ENCODE data around the gene INPP5A.
"Not testable (repeated sequence)": the region's sequence is repeated elsewhere in the genome, so short reads cannot be mapped to it uniquely, and the experiment has no call there.

Gene INPP5A

DNA sequence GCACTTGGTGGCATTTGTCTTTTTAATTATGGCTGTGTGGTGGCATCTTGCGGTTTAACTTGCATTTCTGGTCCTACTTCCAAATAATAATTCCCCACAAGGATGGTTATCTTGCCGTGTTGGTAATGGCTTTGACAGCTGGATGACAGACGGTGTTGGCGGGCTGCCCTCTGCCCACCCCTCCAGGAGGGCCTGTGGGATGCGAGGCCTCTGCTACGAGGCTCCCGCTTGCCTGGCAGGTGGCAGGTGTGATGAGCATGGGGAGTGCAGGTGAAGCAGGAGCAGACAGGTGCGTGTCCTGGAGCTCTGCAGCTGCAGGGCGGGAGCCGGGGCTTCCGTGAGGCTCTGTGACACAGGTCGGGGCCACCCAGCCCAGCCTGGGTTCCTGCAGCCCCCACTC is 11.8 kb downstream of the INPP5A start:
- no peak for DNase-seq

DNA sequence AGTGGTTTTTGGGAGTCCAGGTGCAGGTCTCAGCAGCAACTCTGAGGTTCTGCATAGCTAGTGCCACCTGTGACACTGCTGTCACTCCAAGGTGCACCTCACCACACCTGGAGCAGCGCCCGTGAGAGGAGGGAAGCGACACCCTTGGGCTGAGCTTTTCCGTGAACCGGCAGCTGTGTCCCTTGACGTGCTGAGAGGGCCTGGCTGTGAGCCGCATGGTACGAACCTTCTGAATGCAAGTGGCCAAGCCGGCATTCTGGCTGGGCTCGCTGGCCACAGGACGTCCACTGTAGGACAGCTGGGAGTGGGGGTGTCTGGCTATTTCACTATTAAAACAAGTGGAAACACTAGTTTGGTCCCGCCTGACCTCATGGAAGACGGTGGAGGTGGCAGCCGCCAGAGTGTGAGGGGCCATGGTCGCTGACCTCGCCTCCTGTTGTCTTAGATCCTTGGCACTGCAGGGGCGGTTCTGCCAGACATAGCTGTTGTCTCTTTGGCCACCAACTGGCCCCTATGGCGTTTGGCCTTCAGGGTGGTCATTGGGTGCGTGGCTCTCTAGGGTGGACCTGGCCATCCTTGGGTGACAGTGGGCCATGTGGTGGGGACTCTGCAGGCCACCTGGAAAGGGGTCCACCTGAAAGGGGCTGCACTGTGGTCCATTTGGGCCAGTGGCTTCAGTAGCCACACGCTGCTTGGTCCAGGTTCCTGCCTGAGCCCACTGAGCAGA is 12.9 kb downstream of the INPP5A start:
- no peak for DNase-seq

DNA sequence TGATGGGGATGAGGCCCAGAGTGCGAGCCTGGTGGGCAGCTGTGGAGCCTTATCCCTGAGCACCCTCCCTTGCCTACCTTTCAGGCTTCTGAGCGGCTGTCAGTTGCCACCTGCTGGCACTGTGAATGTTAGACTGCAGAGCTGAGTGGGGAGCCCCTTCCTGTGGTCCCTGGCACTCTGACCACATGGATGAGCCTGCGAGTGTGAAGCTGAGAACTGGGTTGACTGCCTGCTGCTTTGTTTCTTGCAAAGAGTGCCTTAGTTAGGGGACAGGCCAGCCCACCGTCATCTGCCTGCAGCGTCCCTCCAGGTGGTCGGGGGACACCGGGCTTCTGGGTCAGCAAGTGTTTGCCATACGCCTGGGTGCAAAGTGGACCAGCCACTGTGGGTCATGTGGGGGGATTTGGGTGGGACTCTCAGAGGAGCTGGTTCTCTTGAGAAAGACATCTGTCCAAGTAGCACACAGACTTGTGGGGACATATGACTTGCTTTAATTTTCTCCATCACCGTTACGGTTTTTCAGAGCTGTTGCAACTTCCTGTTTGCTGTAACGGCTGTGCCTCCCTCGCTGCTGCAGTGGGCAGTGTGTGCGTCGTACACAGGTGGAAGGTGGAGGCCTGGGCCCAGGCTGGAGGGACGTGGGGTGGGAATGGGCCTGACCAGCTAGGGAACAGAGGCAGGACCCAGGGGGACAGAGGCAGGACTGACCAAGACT is 13.7 kb downstream of the INPP5A start:
- no peak for DNase-seq

DNA sequence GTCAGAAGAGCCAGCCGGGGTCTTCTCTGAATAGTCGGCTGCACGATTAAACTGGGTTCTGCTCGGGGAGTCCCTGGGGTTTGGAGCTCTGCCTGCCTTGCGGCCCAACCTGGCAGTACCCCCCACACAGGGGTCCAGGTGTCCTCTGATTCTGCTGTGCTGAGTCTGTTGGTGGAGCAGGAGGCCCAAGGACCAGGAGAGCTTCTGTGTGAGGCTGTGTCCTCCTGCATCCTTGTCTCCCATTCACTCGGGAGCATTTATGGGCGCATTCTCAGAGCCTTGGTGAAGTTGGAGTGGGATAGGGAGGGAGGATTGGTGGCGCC is 14.2 kb downstream of the INPP5A start:
- DNase-seq = no peak

DNA sequence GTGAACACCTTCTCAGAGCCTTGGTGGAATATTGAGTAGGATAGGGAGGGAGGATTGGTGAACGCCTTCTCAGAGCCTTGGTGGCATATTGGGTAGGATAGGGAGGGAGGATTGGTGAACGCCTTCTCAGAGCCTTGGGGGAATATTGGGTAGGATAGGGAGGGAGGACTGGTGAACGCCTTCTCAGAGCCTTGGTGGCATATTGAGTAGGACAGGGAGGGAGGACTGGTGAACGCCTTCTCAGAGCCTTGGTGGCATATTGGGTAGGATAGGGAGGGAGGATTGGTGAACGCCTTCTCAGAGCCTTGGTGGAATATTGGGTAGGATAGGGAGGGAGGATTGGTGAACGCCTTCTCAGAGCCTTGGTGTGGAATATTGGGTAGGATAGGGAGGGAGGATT is 15.0 kb downstream of the INPP5A start:
- DNase-seq = not testable (repeated sequence)

DNA sequence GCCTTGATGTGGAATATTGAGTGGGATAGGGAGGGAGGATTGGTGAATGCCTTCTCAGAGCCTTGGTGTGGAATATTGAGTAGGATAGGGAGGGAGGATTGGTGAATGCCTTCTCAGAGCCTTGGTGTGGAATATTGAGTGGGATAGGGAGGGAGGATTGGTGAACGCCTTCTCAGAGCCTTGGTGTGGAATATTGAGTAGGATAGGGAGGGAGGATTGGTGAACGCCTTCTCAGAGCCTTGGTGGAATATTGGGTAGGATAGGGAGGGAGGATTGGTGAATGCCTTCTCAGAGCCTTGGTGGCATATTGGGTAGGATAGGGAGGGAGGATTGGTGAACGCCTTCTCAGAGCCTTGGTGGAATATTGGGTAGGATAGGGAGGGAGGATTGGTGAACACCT is 16.0 kb downstream of the INPP5A start:
- not testable (repeated sequence) for DNase-seq

DNA sequence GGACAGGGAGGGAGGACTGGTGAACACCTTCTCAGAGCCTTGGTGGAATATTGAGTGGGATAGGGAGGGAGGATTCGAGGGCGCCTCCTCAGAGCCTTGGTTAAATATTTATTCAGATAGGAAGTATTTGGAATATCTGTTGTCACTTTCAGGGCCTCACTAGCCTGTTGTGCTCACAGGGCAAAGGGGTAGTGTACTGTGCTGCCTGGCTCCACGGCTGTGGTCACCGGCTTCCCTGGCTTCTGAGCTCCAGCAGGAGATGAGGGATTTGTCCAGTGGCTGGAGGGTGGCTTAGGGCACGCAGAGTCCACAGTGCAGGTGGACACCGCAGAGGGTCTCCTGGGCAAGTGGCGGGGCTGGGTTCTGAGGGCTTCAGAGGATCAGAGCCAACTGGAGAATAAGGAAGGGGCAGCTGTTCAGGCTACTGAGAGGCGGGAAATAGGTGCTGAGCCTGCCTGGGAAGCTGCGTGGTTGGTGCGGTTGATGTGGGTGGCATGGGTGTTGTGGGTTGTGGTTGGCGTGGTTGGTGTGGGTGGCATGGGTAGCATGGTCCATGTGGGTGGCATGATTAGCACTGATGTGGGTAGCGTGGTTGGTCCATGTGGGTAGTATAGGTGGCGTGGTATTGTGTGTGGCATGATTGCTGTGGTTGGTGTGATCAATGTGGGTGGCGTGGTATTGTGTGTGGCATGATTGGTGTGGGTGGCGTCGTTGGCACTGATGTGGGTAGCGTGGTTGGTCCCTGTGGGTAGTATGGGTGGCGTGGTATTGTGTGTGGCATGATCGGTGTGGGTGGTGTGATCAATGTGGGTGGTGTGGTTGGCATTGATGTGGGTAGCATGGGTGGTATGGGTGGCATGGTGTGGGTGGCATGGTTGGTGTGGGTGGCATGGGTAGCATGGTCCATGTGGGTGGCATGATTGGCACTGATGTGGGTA is 16.7 kb downstream of the INPP5A start:
- no peak for DNase-seq

DNA sequence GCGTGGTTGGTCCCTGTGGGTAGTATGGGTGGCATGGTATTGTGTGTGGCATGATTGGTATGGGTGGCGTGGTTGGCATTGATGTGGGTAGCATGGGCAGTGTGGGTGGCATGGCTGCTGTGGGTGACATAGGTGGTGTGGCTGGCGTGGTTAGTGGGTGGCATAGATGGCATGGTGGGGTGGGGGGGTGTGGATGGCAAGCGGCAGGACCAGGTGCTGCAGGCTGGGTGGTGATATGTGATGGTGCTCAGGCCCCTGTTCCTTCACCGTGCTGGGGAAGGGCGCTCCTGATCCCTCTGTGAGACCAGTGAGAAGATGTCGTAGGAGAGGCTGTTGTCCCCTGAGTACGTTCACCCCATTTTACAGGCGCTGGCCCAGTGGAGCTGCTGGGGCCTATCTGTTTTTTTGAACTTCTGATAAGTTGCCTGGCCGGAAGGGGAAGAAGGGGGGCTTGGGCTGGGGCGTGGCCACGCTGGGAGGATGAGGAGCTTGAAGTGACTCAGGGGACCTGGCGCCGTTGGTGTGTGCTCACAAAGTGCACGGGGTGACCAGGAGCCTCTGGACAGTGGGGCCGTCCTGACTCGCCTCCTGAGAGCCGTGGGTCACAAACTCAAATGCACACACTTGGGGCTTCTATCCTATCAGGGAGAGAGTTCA is 17.5 kb downstream of the INPP5A start:
- DNase-seq = no peak

DNA sequence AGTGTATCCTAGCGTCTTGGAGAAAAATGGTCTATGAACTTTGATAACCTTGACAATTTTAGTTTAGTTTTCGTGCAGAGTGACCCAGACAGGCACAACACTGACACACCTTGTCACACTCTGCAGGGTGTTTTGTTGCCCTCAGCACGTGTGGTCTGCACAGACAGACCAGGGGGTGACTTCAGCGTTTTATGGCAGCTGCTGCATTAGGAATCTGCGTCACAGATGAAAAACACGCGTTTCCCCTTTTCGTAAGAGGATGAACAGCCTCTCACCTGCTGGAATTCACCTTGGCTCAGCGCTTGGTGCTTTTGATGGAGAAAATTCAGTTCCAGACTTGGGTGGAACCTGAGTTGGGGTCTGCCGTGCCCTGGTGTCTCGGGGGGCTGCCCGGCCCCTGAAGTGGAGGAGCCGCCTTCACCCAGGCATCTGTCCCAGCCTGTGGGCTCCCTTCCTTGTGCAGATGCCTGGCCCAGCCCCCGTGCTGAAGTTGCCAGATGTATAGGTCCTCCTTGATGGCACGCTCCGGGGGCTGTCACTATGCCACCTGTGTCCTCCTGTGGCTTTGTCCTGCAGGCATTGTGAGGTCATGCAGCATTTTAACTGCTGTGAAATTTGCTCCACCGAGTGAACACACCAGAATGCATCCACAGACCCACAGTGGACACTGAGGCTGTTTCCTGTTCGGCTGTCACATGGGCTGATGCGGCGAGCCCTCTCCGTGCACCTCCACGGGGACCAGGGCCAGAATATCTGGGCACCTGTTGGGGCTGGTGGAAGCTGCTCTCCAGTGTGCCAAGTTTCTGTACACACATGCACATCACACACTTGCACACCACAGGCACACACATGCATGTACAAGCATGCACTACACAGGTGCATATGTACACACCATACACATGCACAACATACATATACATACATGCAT is 18.3 kb downstream of the INPP5A start:
- no peak for DNase-seq

DNA sequence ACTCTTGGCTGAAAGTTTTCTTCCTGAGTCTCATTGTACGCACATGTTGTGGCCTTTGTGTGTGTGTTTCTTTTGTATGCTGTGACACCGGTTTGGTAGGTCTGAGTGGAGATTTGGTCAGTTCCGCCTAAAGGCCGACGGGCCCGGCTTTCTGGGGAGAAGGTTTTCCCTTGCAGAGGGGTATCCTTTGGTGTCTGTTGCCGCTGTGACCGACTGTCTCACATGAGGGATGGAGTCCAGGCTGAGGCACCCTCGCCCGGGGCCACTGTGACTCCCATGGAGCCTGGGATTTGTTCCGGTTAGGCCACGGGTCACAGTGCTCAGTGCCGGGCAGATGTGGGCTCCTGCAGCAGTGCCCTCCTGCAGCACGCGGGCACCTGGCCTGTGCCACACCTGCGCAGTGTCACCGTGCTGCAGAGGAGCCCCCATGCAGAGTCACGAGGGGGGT is 19.4 kb downstream of the INPP5A start:
- no peak for DNase-seq

DNA sequence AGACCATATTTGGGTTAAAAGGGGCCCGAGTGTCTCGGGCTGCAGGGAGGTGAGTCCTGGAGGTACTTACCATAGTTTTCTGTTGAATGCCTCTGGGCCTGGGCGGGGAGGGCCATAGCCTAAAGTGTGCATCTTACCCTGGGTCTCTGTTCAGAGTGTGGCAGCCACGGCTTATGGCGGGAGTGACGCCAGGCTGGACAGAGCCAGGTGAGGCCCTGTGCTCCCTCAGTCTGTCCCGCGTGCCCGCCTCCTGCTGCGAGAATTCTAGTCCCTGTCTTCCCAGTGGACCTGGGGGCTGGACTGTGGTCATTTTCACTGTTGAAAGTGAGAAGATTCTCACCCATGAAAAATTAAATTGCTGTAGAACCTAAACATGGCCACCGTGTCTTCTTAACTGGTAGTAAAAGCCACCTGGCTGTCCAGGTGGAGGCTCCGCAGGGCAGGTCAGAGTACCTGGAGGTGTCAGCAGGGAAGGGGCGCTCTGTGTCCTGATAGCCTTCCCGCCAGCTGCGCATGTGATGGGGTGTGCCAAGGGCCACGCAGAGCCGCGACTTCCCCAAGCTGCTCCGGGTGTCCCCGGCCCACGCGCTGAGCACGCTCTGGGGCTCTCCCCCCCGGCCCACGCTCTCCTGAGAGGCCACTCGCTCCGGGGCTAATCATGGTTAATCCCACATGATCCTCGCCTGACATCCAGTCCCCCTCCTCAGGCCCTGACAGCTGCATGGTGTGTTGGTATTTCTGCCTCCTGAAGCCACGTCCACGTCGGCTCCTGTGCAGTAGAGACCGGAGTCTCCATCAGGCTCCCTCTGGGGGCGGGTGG is 20.3 kb downstream of the INPP5A start:
- DNase-seq = no peak

DNA sequence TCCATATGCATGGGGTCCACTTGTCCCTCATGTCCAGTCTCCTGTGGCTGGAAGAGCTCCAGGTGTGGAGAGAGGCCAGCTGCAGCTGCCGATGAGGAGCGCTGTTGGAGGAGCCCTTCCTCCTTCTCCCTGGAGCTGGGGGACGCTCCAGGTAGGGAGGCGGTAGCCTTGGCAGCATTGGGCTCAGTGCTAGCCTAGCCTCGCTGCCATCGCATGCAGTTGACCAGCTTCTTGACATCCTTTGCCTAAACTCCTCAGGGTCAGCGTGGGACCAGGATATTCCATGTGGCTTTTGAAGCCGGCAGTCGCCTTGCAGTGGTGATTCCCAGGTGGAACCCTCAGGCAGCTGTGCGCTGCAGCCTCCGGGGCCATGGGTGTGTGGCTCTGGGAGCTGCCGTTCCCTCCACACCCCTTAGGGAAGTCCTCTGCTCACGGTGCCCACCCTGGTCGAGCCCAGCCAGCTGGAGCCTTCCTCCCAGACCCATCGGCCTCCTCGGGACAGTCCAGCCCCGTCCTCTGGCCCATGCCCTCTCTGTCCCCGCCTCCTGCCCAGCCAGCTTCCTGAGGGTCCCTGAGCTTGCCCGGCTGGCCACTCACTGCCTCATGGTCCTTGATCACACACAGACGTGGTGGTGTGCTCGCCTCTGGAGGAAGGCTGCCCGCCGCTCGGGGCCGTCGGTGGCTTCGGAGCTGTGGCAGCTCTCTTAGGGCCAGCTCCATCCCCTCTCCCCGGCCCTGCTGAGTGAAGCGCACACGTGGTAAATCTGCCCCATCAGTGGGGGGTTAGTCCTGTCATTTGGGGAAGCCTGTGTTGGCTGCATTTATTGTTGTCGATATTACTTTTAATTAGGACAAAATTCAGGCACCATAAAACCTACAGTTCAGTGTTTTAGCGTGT is 21.2 kb downstream of the INPP5A start:
- DNase-seq = no peak

DNA sequence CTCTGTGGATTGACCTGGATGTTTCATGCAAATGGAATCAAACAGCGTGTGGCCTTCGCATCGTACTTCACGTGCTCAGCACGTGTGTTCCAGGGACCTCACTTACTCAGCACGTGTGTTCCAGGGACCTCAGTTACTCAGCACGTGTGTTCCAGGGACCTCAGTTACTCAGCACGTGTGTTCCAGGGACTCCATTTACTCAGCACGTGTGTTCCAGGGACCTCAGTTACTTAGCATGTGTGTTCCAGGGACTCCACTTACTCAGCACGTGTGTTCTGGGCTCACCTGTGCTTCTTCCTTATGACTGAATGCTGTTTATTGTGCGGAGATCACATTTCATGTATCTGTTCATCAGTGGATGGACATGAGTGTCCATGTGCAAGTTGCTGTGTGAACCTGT is 22.0 kb downstream of the INPP5A start:
- no peak for DNase-seq

DNA sequence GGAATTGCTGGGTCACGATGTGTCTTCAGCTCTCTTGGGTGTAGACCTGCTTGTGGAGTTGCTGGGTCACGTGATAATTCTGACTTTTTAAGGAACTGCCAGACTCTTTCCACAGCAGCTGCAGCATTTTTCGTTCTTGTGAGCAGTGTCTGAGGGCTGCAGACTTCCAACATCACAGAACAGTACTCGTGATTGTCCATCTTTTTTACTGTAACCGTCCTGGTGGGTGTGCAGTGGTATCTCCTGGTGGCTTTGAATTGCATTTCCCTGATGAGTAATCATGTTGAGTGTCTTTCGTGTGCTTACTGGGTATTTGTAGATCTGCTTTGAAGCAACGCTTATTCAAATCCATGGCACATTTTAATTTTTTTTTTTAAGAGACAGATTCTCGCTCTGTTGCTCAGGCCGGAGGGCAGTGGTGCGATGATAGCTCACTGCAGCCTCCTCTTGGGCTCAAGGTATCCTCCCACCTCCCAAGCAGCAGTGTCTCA is 22.7 kb downstream of the INPP5A start:
- DNase-seq = no peak

DNA sequence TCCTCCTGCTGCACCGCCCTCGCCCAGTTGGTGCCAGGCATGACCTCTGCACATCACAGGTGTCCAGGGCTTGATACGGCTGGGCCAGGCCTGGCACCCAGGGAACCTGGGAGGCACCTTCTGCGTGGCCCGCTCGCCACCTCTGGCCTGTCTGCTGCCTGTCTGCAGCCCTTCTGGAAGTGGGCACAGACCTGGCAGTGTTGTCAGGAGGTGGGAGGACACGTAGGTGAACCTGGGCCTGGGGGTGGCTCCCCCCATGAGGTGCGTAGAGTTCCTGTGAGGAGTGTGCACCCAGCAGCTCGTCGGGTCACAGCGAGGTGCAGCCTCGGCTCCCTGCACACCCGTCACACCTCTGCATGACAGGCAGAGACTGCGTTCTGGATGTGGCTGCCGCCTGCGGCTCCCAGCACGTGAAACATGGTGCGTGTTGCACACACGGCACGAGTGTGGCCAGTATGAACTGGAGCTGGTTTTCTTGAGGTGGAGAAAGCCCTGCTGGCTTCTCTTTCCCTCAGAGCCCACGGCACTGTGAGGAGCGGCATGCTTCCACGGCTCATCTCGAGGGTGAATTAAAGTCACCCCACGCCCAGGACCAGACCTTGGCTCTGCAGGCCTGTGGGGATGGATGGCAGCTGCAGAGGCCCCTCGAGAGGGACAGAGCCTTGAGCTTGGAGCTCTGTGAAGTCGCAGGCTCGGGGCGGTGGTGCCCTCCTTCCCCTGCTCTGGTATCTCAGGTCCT is 24.8 kb downstream of the INPP5A start:
- no peak for DNase-seq

DNA sequence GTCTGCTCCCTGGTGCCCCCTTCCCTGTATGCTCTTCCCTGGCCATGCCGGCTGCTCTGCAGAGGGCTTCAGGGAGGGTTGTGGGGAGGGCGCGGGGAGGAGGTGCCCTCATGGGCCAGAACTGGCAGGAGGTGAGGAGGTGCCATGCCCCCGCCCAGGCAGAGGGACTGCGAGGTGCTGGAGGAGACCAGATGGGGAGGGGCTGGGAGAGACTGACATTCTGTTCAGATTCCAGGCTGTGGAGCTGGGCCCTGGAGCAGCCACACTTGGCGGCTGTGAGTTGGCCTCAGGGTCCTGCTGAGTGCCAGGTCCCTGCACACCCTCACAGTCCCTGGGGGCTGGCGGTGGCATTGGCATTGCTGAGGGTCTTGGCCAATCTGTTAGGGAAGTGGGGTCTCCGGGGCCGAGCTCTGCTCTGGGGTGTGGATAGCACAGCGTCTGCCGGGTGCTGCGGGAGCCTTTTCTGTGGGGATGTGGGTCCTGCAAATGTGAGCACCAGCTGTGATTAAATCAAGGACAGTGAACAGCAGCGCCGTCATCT is 25.4 kb downstream of the INPP5A start:
- DNase-seq = no peak

DNA sequence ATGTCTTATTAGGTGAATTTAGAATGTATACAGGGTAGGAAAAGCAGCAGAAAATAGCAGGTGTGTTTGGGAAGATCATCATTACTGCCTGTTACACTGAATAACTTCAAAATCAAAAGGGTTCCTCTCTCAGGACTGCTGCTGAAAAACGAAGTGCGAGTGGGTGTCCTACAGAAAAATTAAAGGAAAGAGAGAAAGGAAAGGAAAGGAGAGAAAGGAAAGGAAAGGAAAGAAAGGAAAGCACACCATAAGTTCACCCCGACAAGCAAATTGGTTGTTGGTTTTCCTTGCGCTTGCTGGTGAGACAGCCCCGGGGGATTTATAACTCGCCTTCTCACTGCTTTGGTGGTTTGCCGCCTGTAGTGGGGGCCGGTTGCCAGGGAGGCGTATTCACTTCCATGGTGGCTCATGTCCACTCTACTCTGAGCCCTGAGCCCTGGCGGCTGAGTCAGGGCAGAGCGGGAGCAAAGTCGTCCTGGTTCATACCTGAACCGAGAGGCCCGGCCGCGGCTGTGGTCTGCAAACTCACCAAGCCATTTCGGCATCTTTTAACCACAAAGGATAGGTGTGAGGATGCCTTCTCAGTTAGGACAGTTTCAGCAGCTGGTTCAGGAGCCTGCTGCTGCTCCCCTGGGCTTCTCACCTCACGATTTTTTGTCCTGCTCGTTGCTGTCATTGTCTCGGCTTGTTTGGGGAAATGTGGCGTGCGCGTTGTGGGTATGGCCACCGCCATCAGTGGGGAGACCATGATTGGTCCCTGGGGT is 26.1 kb downstream of the INPP5A start:
- DNase-seq = no peak

DNA sequence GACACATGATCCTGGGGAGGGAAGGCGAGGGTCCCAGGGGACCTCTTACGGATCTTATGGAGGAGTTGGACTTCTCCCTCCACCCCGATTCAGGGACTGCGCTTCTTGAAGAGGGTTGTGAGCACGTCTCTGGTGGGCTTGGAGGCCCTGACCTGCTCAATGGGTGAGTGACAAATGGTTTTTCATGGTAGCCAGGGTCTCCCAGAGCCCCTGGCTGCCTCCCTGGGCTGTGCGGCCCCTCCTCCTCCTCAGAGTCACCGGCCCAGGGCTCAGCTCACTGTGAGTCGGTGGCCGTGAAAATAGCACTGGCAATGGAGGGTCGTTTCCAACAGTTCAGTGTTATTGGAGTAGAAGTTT is 26.6 kb downstream of the INPP5A start:
- no peak for DNase-seq
